ENCODE data around the gene CCR3.

GRCh38 chr3:46297658-46298423, 55.6 kb downstream of the CCR3 start:
- TF ChIP-seq CTCF (IDR thresholded peaks at IDR 0.05 in 8 of 11, conservative IDR thresholded peaks at IDR 0.05 in 3 of 11) (no peak), POLR2AphosphoS5 (IDR thresholded peaks at IDR 0.05) (no peak)

Measured in spleen (tissue), 7 donors.